HG02678 (cell line): ENCODE measurements around the gene MYO5B.

Source experiments
- ATAC-seq: cut with Tn5 transposase; IDR thresholded peaks from one replicate; pipeline ENCODE4 v1.9.1; 2021; ENCODE audit warnings: mild to moderate bottlenecking, moderate library complexity; ENCODE audit not compliant: unreplicated experiment

The MYO5B gene

DNA sequence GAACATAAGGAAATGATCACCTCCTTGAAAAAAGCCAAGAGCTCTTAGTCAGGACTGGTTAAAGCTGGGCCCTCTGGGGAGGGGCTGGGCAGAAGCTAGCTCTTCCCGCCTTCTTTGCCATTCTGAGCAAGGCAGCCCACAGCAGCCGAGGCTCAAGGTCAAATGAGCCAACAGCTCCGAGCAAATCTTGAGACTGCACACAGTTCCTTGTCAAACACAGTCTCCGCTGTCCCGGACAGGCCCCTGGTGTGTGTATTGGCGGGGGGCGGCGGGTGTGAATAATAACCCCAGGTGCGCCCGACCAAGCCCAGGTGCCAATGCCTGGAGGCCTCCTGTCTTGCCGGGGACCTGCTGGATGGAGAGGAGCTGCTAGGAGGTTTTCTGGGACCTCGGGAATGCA lies 335.2 kb downstream of the MYO5B start:
- ATAC-seq = no peak

DNA sequence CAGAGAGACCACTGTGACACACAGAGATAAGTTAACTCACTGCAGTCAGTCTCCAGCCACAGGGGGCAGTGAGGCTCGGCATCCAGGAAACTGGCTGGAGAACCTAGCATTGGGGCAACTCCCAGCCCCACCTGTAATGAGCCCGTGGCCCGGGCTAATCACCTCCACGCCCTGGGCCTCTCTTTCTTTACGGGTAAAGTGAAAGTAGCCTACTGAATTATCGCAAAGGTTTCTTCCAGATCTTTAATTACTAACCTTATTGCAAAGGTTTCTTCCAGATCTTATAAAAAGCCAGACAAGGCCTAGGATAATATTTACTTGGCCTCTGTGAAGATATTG lies 336.0 kb downstream of the MYO5B start:
- ATAC-seq = no peak

DNA sequence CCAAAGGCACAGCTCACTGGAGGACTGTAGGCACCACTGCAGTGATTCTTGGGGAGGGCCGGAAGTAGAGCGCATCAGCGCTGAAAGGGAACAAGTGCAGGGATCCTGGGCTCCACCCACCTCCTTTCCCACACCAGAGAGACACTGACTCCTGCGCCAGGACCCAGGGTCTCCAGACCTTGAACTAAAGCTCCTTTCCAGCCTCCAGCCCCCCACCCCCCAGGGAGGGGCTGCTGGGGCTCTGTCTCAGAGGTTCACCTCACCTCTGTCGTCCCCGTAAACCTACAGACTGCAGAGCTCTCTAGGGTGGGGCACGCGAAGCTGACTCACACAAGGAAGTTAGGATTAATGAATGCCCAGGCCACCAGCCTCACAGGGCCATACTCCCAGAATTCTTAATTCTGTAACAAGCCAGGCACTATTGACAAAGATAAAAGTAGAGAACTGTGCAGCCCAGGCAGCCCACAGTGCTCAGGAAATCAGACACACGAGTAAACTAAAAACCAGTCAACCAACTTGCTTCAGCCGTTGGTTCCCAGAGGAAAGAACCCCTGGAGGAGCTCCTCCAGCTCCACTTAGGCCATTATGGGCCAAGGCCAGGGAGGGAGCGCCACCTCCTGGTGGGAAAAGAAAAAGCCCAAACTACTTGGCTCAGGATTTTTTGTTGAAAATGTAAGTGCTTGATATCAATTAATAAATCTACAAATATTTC lies 336.5 kb downstream of the MYO5B start:
- no peak for ATAC-seq

DNA sequence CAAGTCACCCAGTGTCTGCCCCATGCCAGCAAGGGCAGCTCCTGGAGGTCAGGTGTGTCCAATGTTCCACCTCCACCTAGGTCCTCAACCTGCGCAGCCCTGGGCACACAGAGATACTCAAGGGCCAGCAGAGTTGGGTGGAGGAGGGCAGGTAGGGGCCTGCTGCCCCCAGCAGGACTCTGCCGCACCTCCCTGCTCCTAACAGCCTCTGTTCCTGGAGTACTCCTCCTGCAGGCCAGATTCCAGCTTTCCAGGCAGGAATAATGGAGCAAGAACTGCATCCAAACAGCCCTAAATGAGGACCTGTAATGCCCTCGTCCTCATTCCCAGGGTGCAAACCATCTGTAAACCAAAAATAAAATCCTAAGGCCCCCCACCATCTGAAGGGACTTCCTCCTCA lies 337.2 kb downstream of the MYO5B start:
- no peak for ATAC-seq

DNA sequence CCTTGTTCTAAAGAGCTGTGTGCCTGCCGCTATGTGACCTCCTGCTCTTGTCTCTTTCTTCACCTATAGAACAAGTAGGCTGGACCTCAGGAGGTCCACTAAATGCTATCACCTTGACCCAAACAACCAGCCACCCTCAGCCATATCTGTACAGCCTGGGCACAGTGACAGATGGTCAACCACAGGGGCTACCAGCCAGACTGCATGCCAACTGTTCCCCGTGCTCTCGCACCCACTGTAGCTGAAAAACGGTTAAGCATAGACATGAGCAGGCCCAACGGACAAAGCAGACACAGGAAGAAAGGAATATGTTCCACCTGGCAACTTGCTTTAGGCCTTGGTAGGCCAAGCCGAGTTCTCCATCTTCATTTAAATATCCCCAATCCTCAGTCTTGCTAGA lies 338.5 kb downstream of the MYO5B start:
- ATAC-seq = no peak

DNA sequence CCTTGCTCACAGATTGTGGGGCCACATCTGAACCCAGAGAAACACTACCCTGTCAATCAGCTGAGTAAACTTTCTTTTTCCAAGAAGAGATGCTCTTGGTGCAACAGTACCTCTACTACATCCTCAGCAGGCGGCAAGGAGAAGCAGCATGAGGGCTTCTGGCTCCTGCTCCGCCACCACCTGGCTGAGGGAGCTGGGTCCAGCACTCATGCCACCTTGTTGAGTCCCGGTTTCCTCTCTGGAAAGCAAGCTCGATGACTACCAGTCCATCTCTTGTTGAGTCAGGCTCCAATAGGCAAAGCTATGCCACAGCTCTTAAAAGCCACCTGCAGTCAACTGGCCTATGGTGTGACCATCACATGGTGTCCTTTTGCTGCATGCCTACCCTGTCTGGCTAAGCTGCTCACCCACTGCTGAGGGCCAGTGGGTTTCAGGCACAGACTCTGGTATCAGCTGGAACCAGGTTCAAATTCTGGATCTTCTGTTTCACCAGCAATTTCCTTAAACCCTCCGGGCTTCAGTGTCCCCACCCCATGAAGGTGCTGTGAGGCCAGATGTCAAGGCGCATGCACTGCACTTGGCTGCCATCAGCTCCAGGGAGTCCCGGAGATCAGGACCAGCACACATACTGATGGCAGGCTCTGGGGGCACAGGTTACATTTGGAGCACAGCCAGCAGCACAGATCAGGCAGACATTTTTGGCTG lies 339.1 kb downstream of the MYO5B start:
- no peak for ATAC-seq

DNA sequence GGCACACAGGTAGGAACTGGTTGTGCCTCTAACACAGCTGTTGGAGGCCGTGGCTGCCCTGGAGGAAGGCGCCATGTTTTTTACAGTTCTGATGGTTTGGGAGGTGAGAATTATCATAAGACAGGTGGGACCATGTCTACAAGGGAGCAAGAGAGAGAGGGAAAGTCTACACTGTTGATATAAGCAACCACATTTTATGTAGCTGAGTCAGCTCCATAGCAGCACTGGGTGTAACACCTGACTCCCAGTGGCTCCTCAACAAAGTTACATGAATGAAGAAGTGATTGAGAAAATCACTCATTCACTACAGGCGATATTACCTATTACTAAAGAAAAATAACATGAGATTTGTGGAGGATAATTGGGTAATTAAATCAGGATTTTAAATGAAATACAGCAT lies 340.3 kb downstream of the MYO5B start:
- ATAC-seq = no peak

DNA sequence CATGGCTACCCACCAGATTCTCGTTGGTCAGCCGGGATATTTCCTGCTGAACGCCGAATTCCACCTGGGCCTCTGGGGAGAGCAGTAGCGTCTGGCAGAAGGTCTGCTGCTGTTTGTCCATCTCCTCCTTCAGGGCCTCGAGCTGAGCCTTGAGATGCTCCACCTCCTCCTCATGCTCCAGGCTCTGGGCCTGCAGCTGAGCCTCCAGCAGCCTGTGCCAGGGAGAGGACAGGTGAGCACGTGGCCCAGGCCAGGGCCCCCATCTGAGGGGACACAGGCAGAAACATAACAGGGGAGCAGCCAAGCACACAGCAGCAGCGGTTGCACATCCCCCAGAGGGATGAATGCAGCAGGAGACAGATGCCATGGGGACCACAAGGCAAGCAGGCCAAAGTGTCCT lies 341.5 kb downstream of the MYO5B start:
- no peak for ATAC-seq

DNA sequence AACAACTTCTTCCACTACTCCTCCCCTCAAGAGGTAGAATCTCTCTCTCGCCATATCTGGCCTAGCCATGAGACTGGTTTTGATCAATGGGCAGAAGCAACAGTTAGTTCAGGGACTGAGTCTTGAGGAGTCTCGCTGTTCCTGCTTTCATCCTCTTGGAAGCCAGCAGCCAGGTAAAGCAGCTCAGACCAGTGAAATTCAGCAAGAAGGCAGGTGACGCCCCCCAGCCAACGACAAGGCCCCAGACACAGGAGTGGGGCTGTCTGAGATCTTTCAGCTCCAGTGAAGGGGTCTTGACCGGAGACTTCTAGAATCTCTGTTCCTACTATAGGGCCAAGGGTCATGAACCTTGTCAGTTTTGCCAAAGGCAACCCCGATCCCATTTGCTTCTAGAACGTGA lies 341.9 kb downstream of the MYO5B start:
- no peak for ATAC-seq

DNA sequence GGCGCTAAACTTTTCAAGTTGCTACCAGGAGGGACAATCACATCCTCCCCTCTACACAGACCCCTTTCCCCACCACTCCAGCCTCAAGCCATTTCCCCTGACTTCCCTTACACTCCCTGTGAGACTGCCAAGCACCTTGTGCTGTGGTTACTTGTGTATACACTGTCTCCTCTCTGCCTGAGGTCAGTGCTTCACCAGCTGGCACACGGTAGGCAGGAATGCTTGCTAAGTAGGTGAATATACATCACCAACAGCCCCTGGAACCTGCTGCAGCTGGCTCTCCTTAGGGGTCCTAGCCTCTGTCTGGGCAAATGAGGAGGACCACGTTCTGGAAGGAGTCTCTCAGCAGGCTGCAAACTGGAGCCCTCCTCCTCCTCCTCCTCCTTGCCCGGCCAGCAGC lies 343.3 kb downstream of the MYO5B start:
- ATAC-seq = no peak

DNA sequence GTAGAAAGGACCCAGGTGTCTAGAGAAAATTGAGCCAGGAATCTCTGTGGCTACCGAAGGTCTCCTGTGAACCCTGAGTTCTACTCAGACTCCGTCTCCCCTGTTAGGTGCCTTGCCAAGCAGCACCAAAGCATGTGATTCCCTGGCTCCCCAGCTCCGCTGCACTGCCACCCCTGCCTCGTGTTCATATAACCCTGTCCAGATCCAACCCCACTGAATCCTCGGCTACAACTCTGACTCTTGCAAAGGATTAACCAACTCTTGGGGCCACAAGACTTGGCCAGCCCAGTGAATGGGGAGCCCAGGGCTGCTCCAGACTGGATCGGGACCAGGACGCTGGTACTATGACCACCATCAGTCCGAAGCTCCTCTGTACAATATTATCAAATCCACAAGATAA lies 344.3 kb downstream of the MYO5B start:
- ATAC-seq = no peak

DNA sequence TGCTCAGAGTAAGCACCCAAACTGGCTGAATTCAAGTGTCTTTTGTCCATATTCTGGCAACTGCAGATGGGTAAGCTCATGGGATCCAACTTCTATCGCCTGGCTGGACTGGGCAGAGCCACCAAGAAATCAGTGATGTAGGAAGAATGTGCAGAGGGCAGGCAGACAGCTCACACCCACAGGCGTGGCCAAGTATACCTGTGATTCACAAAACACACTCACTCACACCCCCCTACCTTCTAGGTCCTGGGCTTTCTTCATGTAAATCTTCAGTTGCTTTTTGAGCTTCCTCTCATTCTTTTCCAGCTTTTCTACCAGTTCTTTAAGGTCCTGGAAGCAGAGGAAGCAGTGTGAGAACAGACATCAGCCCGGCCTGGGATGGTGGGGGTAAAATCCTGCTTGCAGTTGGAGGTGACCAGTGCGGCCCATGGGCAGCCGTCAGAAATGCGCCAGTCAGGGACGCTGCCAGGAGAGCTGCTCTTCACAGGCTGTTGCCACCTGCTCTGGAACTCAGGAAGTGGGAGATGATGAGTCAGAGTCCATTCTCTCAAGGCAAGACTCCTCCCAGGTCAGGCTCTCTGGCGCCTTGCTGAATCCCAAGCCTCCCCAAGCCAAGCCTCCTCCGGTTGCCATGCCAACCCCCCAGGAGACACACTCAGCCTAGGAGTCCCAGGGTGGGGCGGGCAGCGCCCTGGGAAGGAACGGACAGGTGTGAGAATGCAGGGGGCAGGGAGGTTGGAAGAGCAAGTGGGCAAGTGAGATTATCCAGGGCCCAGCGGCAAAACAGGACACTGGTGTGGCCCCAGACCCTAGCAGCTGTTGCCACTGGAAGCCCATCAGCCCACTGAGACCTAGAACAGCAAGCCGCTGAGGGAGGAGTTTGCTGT lies 345.4 kb downstream of the MYO5B start:
- ATAC-seq = no peak

DNA sequence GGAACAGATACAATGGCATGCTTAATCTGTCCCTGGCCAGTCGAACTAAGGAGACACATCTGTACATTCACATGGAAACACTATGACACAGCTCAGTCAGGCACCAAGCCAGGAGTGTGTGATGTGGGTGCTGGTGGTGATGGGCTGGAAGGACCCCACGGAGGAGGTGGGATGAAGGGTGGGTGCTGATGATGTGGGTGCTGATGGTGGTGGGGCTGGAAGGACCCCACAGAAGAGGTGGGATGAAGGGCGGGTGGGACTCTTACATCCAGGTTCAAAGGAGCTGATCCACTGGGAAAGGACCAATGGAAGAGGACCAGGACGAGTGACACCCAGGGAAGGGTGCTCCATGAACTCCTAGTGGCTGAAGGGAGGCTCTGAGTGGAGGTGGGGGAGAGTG lies 346.8 kb downstream of the MYO5B start:
- no peak for ATAC-seq

DNA sequence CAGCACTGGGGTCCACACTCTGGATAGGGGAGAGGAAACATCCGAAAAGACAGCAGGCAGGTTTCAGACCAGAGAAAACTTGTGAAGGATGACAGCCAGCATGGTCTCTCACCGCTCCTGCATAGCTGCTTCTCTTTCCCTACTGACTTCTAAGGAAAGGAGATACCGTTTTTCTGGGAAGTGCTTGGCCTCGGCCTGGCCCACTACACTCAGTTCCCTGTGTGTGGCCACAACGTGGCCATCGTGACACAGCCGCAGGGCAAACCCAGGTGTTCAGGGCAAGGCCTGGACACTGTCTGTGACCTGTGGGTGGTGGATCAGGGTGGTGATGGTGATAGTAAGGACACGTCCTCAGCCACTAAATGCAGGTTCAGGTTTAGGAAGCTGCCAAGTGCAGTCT lies 347.4 kb downstream of the MYO5B start:
- ATAC-seq = no peak

DNA sequence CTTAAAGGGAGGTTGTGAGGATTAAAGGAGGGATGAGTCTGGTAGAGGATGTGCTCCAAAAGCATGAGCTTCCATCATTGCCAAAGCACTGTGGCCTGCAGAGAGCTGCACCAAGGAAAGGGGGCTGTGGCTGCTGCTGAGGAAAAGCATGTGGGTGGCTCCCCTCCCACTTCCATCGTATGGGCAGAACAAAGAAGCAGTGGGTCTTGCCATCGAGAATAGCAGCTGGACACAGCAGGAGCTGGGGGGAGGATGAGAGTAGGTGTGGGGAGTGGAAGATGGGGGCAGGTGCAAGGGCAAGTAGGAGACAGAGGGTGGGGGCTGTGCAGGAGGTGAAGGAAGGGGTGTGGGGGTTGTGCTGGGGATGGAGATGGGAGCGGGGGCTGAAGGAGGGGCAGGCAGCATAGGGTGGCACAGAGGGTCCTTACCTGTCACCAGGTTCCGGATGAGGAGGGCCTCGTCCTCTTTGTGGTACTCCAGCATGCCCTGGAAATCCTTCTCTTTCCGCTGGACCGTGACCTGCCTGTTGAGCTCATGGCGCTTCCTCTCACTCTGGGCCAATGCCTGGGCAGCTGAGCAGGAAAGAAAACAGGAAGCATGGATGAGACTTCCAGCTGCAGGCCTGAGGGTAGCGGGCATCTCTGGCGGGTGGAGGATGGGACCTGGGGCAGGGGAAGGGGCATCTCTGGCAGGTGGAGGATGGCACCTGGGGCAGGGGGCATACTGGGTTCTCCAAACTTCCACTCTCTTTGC lies 348.1 kb downstream of the MYO5B start:
- no peak for ATAC-seq

DNA sequence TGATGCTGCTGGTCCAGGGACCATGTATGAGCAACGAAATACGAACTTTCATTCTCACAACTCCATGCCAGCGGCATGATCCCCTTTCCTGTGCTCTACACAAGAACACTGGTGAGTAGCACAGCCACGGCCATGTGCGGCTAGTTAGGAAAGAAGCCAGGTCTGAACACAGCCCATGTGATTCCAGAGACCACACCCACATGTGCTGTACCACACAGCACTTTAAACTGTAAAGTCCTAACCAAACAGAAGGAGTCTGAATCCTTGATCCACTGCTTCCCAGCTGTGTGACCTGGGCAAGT lies 348.6 kb downstream of the MYO5B start:
- ATAC-seq = no peak

DNA sequence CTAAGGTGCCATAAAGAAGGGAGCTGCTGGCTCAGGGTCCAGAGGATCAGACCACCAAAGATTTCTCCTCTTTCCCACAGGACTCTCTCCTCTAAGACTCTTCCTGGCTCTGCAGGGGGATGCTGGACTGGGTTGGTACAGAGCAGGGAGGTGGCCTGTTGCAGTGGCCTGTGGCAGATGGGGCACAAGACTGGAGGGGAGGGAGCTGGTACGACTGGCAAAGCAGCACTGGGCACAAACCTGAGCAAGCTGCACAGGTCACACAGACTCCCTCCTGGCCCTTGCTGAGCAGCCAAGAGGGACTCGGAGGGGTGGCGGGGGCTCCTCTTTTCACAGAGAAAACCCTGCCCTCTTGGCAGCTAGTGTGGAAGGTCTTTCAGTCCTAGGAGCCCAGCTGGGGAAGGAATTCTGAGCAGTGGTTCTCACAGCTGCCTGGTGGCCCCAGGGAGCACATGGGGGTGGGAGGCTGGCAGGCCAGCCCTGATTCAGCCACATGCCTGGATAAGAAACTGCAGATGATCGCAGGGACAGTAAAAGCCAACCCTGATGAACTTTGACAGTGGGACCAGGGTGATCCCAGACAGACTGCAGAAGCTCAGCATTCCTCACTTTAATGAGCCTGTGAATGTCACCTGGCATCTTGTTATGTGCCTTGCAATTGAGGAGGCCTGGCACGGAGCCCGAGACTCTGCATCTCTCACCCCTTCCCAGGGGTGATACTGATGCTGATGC lies 349.2 kb downstream of the MYO5B start:
- ATAC-seq = no peak

DNA sequence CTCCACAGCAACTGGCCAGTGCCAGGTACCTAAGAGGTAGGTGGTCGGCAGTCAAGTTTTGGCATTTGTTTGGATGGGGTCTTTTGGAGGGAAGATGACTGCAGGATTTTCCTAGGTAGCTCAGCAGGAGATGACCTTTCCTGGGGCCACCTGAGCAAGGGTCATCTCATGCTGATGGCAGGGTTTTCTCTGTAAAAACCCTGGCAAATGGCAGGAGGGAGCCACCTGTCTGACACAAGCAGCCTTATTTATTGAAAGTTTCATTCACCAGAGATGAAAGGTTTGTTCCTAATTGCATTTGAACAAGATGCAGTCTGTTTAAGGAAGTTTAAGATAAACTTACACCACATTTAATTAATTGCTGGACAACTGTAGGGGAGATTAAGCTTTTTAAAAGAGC lies 350.0 kb downstream of the MYO5B start:
- no peak for ATAC-seq

DNA sequence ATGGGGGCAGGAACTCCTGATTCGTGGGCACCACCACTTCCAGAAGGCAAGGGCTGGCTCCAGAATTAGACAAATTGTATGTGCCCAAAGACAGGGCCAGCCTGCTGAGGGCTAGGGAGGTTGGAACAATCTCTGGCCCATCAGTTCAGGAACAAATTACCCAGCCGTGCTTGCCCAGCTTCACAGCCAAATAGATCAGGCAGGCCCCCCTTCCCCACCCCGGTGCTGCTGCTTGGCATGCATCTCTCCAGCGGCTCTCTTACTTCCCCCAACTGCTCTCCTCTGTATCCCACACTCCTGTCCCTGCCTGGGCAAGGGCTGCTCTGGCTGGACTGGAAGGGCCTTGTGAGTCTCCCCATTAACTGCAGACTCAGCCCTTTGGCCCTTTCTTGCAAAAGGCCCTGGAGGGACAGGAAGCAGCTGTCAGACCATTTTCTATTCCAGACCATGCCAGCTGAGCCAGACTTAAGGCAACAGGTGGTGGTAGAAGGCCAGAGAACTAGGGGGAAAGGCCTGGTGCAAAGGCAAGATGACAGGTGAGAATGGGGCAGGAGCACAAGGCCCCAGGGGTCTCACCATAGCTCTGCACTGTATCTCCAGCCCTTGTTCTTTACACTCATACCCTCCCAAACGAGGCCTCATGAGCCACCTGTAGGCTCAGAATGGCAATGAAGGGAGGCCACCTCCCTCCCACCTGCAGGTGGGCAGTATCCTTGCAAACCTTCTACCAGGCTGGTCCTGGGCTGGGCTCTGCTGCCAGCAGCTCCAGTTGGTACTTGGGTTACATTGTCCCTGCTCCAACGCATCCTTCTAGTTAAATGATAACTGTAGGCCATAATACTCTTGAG lies 350.9 kb downstream of the MYO5B start:
- no peak for ATAC-seq

DNA sequence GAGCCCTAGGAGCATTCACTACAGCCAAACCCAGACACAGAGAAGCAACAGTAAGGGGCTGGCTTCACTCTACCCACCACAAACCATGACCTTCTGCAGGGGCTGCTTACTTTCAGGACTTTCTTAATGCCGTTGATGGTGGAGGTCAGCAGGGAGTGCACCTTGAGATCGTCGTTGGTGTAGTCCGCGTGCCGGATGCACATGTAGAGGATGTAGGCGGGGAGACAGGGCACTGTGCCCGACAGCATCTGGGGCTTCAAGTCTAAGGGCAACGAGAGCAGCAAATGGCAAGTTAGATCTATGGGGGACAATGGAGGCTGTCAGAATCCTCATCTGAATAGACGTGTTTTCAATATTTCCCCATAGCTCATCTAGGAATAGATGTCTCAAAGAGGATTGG lies 351.8 kb downstream of the MYO5B start:
- no peak for ATAC-seq
